ENCODE results near the gene RAD51C. TPM values are rescaled to one million over a fixed set of nuclear protein-coding genes. Genes with fewer than 3 reads are reported as not detected.
A peak's percentile ranks its signal among the peaks of the same experiment; 100 is the strongest.

Gene RAD51C
- total and polyA plus RNA-seq, 10 of the 15 experiments (the other 5 are each of a cell fraction or from before 2014, with no cell fraction given) = 59.6 to 267 (median 106) TPM

DNA sequence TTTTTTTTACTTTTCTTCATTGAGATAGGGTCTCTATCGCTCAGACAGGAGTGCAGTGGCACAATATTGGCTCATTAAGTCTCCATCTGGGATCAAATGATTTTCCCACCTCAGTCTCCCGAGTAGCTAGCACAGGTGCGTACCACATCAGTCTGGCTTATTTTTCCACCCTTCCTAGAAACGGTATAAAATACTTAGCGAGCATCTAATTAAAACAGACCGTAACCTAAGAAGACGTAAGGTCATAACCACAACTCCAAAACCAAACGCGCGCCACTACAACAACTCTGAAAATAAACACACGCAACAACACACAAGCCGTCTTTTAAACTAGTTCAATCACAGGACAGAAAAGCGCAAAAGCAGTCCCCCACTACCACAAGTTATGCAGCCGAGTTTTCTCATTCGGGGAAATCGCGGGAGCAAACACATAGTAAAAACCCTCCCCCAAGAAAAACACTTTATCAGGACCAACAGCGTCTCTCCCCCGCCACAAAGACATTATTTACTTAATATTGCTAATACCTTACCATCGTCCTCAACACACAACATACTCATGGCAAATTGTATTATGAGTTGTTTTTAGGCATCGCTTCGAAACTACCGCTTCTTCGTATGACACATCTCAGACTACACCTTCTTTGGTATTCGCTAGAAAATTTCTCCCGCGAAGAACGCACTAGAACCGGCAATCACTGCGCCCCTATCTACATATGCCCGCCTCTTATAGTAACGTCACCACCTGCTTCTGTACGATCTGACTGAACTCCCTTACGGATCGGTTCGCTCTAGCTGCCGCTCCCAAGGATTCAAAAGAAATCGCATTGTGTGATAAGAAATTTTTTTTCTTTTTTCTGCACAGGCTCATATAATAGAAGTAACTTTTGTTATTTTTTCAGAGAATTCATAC, 33.3 kb upstream of the RAD51C start (continued):
- peak; percentile 78; the same call in 1 of the 2 replicates for TF ChIP-seq SIN3A (IDR thresholded peaks at IDR 0.05; ENCODE audit: low read depth, low read length)
- peak; percentile 100 for TF ChIP-seq PRDM15 (CRISPR knock-in tag; IDR thresholded peaks at IDR 0.05)
- TF ChIP-seq, protein P1, sequence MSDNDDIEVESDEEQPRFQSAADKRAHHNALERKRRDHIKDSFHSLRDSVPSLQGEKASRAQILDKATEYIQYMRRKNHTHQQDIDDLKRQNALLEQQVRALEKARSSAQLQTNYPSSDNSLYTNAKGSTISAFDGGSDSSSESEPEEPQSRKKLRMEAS (IDR thresholded peaks at IDR 0.05; ENCODE audit: low read depth, low read length) = no peak
- TF ChIP-seq CBX3 (IDR thresholded peaks at IDR 0.05; ENCODE audit: borderline replicate concordance, low read depth) = no peak
- peak; percentile 97 for TF ChIP-seq PAX5 (IDR thresholded peaks at IDR 0.05; ENCODE audit: borderline replicate concordance, low read depth, low read length)
- peak; percentile 99 for TF ChIP-seq NFIC (IDR thresholded peaks at IDR 0.05; ENCODE audit: low read depth, low read length)
- peak; percentile 94 for TF ChIP-seq PBX3 (IDR thresholded peaks at IDR 0.05; ENCODE audit: insufficient replicate concordance, low read depth, low read length)
- TF ChIP-seq RCOR1 (conservative IDR thresholded peaks at IDR 0.05; ENCODE audit: low read depth, low read length) = 0 out of 2 replicates have a peak, but pooled peaks have one; percentile 86
- peak; percentile 72; the same call in 1 of the 2 replicates for TF ChIP-seq ZNF24 (IDR thresholded peaks at IDR 0.05)
- peak; percentile 98 for TF ChIP-seq SMAD1 (IDR thresholded peaks at IDR 0.05; ENCODE audit: low read depth, partially characterized antibody)
- TF ChIP-seq TCF12 (IDR thresholded peaks at IDR 0.05; ENCODE audit: low read depth, low read length) = peak; percentile 96
- no peak; the same call in 1 of the 2 replicates for TF ChIP-seq BRCA1 (IDR thresholded peaks at IDR 0.05; ENCODE audit: low read depth, low read length)
- TF ChIP-seq ATF7 (IDR thresholded peaks at IDR 0.05; ENCODE audit: low read depth) = peak; percentile 90
- TF ChIP-seq, protein P2, sequence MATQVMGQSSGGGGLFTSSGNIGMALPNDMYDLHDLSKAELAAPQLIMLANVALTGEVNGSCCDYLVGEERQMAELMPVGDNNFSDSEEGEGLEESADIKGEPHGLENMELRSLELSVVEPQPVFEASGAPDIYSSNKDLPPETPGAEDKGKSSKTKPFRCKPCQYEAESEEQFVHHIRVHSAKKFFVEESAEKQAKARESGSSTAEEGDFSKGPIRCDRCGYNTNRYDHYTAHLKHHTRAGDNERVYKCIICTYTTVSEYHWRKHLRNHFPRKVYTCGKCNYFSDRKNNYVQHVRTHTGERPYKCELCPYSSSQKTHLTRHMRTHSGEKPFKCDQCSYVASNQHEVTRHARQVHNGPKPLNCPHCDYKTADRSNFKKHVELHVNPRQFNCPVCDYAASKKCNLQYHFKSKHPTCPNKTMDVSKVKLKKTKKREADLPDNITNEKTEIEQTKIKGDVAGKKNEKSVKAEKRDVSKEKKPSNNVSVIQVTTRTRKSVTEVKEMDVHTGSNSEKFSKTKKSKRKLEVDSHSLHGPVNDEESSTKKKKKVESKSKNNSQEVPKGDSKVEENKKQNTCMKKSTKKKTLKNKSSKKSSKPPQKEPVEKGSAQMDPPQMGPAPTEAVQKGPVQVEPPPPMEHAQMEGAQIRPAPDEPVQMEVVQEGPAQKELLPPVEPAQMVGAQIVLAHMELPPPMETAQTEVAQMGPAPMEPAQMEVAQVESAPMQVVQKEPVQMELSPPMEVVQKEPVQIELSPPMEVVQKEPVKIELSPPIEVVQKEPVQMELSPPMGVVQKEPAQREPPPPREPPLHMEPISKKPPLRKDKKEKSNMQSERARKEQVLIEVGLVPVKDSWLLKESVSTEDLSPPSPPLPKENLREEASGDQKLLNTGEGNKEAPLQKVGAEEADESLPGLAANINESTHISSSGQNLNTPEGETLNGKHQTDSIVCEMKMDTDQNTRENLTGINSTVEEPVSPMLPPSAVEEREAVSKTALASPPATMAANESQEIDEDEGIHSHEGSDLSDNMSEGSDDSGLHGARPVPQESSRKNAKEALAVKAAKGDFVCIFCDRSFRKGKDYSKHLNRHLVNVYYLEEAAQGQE (IDR thresholded peaks at IDR 0.05; ENCODE audit: low read depth, low read length) = peak; percentile 46; the same call in 1 of the 2 replicates
- TF ChIP-seq, protein P3, sequence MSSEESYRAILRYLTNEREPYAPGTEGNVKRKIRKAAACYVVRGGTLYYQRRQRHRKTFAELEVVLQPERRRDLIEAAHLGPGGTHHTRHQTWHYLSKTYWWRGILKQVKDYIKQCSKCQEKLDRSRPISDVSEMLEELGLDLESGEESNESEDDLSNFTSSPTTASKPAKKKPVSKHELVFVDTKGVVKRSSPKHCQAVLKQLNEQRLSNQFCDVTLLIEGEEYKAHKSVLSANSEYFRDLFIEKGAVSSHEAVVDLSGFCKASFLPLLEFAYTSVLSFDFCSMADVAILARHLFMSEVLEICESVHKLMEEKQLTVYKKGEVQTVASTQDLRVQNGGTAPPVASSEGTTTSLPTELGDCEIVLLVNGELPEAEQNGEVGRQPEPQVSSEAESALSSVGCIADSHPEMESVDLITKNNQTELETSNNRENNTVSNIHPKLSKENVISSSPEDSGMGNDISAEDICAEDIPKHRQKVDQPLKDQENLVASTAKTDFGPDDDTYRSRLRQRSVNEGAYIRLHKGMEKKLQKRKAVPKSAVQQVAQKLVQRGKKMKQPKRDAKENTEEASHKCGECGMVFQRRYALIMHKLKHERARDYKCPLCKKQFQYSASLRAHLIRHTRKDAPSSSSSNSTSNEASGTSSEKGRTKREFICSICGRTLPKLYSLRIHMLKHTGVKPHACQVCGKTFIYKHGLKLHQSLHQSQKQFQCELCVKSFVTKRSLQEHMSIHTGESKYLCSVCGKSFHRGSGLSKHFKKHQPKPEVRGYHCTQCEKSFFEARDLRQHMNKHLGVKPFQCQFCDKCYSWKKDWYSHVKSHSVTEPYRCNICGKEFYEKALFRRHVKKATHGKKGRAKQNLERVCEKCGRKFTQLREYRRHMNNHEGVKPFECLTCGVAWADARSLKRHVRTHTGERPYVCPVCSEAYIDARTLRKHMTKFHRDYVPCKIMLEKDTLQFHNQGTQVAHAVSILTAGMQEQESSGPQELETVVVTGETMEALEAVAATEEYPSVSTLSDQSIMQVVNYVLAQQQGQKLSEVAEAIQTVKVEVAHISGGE (CRISPR knock-in tag; IDR thresholded peaks at IDR 0.05) = peak; percentile 87
- peak; percentile 48; the same call in 1 of the 2 replicates for TF ChIP-seq IRF4 (IDR thresholded peaks at IDR 0.05; ENCODE audit: low read depth, low read length)

Measured in GM12878 (cell line).